TTC549 (cell line): ENCODE results near the gene TRIM75.
"Not testable (repeated sequence)": the region's sequence is repeated elsewhere in the genome, so short reads cannot be mapped to it uniquely, and the experiment has no call there.

Experiments
- FAIRE-seq: peaks from 2 replicates; lab custom pipeline; 2012; peaks lifted over from hg19 to GRCh38; lab: Jason Lieb, UNC

The TRIM75 gene

DNA sequence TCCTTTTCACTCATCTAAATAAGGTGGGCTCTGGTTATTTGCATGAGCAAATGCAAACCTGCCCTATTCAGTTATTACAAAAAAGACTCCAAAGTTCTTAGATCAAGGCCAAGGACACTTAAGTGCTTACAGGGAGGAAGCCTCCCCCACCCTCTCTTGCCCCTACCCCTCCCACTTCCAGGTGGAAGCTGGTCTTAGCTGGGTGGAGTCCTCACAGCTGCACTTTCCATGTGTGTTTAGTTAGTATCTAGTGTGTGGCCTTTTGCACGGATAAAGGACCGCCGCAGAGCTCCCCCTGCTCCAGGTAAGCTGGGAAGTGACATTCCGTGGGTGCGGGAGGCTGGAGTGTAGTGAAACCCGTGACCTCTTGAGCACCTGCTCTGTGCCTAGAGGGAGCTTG, at the start of gene TRIM75:
TSS of gene TRIM75 (plus strand) at position 222 of the 400 bp plus-strand sequence. CDS start 5,282 bp downstream, outside the sequence.
- FAIRE-seq: no peak

DNA sequence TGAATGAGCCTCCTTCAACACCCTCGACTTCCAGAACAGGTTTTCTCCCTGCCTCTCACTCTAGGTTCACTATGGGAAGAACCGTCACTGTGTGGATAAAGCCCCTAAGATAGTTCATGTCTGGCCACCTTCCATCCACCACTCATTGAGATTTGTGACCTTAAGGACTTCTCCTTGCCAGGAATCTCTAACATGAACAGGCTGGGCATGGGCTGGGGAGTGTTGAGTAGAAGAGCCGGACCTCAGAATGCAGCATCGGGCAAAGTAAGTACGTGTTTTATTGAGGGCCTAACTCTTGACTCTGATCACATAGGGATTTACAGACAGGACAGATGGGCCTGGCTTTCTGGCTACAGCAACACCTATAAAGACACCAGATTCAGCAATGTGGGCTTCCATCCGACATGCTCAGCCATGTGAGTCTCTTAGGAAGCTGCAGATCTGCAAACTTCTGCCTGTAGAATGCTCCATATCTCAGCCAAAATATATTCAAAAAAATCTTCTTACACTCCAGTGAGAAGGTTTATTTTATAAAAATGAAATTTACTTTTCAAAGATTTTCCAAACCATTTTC, 48.2 kb upstream of the TRIM75 start:
- no peak for FAIRE-seq

DNA sequence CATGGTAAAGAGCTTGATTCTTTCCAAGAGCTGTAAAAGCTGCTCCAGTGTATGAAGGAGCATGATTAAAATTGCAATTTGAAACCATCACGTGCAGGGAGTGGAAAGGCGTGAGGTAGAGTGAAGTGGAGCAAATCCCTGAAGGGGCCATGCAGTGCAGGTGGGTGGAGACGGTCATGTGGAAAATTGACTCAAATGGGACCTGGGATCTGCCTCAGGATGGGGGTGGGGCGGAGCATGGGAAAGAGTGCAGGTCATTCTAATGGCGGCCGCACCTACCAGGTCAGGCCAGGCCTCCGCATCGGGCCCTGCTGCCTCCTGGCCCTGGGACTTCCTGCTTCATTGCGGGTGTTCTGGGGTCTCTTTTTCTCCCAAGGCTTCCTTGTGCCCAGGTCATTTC, 47.2 kb upstream of the TRIM75 start:
- FAIRE-seq: no peak

DNA sequence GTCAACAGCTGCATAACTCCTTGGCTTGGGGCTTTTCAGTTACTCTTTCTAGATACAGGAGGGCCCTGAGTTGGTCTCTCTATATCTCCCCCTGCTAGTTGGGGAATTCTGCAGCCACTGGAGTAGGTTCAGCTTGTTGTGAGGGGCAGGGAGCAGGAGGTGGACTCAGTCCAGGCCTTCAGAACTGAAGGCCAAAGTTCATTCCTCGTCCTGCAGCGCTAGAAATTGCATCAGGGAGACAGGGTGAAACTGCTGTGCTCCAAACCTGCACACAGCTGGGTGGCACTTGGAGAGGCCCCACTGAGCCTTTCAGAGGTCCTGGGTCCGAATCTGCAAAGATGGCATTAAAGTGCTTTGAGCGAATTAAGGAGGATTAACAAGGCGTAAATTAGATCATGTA, 46.8 kb upstream of the TRIM75 start:
- no peak for FAIRE-seq

DNA sequence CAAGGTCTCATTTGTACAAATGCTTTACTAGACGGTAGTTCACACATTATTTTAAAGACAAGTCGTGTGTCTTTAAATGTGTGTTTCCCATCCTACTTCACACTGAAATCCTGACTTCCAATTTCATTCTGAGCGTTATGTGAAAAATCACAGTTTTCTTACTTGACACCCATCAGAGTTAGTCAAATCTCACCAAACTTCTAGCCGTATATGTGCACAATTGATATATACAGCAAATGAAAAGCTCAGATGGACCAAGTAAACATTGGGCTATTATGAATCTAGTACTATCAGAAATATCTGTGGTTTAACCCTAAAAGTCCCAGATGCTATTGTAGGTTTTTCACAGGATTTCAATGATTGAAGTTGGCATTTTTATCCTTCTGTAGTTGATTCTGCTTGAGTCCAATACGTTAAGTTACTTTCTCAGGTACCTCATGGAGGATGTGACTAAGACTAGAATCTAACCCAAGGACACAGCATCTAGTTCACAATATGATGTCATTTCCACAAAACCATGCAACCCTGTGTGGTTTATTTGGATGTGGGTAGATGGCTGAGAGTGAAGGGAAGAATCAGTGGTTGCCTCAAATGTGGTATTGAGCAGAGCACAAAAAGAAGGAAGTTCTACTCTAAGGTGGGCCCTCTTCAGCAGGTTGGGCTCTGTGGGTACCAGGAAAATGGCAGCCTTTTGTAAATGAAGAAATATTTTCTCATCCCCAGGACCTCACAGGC, 44.0 kb upstream of the TRIM75 start:
- no peak for FAIRE-seq

DNA sequence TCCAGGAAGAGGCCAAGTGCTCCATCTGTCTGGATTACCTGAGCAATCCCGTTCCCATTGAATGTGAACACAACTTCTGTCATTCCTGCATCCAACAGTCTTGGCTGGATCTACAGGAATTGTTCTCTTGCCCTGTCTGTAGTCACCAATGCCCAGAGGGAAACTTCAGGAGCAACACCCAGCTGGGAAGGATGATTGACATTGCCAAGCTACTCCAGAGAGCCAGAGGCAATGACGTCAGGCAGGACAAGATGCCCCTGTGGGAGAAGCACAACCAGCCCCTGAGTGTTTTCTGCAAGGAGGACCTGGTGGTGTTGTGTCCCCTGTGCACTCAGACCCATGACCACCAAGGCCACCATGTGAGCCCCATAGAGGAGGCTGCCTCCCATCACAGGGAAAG, 43.2 kb upstream of the TRIM75 start:
- FAIRE-seq: no peak

DNA sequence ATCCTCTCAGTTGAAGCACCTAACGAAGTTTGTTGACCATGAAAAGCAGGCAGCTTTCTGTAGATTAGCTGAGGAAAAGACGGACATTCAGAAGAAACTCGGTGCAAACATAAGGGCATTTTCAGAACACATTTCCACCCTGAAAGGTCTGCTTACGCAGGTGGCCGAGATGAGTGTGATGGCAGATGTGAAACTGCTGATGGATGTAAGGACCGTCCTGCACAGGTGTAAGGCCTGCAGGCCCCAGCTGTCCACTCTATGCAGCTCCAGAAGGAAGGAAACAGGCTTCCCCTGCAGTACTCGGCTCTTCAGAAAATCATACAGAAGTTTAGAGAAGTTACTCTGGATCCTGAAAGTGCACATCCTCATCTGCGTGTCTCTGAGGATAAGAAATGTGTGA, 42.7 kb upstream of the TRIM75 start:
- no peak for FAIRE-seq

DNA sequence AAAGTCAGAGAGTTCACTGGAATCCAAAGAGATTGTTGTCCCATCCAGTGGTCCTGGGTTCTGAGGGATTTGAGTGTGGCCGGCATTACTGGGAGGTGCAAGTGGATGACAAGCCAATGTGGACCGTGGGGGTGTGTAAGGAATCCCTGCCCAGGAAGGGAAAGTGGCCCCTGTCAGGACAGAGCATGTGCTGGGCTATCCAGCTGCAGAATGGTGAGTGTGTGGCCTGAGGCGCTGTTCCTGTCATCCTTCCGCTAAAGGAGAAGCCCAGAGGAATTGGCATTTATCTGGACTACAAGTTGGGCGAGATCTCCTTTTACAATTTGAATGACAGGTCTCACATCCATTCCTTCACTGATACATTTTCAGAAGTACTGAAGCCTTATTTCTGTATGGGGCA, 42.3 kb upstream of the TRIM75 start:
- no peak for FAIRE-seq

DNA sequence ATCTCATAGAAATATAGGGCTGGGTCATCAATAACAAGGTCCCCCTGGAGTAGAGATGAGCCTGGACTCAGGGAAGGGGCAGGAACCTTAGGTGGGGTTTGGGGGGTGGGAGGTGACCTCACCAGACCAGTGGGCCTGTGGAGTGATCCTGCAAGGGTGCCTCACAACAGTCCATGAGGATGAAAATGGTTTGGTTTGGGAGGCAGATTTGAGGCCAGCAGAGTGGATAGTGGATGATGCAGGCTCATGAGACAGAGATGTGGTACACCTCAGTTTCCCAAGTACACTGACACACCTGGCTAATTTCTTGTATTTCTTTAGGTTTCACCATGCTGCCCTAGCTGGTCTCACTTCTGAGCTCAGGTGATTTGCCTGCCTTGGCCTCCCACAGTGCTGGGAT, 40.0 kb upstream of the TRIM75 start:
- FAIRE-seq: no peak

DNA sequence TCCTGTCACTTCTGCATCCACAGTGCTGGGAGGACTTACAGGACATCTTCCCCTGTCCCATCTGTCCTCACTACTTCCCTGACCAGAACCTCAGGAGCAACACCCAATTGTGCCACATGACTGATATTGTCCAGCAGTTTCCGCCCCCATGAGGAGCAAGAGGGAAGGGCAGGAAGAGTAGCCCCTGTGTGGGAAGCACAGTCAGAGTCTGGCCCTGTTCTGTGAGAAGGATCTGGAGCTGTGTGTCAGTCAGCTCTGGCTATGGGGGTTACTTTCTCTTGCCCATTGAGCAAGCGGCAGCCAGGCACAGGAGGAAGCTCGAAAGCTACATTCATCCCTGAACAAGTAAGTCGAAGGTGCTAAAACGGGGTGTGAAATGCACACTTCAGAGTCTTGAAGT, 36.7 kb upstream of the TRIM75 start:
- no peak for FAIRE-seq

DNA sequence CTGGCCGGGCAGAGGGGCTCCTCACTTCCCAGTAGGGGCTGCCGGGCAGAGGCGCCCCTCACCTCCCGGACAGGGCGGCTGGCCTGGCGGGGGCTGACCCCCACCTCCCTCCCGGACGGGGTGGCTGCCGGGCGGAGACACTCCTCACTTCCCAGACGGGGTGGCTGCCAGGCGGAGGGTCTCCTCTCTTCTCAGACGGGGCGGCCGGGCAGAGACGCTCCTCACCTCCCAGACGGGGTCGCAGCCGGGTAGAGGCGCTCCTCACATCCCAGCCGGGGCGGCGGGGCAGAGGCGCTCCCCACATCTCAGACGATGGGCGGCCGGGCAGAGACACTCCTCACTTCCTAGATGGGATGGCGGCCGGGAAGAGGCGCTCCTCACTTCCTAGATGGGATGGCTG, 33.7 kb upstream of the TRIM75 start:
- not testable (repeated sequence) for FAIRE-seq

DNA sequence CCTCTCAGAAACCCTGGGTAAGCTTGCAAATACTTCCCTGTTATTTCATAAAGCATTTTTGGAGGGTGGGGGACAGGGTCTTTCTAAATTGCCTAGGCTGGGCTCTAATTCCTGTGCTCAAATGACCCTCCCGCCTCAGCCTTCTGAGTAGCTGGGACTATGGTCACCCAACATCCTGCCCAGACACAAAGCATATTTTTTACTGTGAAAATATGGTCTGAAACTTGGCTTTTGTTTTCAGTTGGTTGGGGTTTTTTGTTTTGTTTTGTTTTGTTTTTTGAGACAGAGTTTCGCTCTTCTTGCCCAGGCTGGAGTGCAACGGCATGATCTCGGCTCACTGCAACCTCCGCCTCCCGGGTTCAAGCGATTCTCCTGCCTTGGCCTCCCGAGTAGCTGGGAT, 27.9 kb upstream of the TRIM75 start:
- not testable (repeated sequence) for FAIRE-seq

DNA sequence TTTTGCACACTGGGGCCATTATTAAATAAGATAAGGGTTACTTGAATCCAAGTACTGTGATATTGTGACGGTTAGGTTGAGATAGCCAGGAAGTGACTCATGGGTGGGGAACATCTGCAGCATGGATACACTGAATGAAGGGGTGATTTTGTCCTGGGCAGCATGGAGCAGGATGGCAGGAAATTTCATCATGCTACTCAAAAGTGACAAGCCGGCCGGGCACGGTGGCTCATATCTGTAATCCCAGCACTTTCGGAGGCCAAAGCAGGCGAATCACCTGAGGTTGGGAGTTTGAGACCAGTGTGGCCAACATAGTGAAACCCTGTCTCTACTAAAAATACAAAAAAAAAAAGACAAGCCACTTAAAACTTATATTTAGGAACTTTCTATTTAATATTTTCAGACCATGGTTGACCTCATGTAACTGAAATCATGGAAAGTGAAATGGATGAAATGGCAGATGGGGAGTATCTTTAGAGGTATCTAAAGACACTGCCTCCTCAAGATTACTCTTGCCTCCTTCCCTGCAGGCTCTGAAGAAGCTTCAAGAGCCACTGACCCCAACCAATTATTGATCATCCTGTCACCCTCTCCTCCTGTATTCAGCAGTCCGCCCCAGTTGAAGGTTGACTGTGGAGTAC, 25.8 kb upstream of the TRIM75 start:
- FAIRE-seq: no peak

DNA sequence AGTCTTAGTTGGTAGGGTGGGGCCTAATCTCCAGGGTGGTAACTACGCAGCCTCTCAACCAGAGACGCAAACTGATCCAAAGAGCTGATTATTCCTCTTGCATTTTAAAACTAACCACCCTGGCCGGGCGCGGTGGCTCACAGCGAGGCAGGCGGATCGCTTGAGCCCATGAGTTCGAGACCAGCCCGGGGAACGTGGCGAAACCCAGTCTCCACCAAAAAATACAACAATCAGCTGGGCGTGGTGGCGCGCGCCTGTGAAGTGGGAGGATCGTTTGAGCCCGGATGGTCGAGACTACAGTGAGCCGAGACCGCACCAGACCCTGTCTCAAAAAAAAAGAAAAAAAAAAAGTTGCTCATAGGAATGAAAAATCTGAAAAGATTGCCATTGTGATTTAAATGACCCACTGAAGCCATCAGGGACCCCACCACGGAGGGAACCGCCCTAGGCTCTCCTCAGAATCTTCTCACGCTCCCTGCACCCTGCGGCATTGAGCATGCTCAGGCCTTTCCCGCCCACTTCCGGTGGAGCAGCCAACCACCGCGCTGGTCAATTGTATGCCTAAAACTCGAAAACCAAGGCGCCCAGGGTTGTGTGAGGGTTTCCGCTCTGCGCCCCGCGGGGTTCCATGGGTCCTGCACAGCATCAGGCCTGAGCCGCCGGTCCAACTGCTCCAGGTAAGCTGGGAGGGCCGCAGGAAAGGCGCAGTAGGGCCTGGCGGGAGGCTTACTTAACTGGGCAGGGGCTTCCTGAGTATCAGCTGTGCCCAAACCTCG, 22.0 kb upstream of the TRIM75 start, which contains the start of gene TRIM60:
TSS of gene TRIM60 (plus strand) at position 564 of the 776 bp plus-strand sequence. CDS start 8,074 bp downstream, outside the sequence.
- FAIRE-seq: no peak

DNA sequence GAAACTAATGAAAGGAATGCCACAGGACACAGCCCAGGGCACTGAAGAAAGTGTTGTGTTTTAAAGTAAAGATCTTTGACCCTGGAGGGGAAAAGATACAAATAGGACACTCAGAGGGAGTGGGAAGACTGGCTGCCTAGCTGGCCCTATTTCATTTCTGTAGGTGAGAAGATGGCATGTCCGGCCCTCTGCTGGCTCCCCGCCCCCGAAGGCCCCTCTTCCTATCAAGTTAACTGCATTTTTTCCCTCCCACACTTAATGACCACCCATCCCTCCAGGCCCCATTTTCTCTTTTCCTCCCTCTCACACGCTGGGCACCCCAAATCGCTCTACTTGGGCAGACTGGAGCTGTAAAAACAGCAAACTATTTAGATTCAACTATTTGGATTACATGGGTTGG, 5.5 kb upstream of the TRIM75 start:
- no peak for FAIRE-seq

DNA sequence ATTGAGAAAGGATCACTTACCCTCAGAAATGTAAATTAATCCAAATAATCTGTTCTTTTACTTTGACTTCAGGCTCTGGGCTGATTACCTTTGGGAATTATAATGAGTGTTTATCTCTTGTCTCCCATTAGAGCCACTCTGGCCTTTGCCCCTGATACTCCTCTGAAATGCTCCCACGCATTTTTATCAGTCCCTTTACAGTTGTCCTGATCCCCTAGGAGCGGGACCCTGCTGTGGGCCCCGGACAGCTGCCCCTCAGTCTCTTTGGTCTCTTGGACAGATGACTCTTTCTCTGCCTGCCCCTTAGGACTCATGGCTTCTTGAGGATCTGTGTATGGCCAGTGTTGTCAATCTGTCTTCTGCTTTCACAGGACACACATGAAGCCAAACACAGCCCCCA, 1.0 kb upstream of the TRIM75 start:
- no peak for FAIRE-seq

DNA sequence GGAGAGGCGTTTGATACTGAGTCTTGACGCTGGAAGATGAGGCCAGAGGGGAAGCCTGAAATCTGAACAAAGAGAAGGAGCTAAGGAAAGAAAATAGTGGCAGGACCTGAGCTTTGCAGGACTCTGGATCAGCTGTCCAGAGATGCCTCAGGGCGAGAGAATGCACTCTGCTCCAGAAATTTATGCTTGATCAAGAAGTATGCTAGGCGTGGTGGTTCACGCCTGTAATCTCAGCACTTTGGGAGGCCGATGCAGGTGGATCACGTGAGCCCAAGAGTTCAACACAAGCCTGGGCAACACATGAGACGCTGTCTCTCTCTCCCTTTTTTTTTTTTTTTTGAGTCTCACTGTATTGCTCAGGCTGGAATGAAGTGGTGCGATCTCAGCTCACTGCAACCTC, 1.9 kb downstream of the TRIM75 start:
- no peak for FAIRE-seq

DNA sequence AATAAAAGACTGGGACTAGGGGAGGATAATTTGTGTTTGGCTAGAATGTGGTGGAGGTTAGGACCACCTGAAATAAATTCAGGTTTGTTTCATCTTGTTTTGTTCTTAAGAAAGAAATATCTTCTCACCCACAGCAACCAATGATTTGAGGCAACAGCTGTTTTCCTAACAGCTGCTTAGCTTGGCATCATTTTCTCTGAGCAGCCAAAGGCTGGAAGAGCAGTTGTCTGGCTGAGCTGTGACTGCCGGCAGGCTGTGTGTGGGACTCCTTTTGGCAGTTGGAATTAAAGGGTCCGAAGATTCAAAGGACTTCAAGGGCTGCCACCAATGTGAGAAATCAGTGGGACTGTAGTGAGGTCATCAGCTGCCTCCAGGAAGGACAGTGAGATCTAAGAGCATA, 5.0 kb downstream of the TRIM75 start:
- FAIRE-seq: no peak

DNA sequence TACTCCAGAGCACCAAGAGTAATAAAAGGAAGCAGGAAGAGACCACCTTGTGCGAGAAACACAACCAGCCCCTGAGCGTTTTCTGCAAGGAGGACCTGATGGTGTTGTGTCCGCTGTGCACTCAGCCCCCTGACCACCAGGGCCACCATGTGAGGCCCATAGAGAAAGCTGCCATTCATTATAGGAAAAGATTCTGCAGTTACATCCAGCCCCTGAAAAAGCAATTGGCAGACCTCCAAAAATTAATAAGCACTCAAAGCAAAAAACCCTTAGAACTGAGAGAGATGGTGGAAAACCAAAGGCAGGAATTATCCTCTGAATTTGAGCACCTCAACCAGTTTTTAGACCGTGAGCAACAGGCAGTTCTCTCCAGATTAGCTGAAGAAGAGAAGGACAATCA, 5.7 kb downstream of the TRIM75 start:
- FAIRE-seq: no peak

DNA sequence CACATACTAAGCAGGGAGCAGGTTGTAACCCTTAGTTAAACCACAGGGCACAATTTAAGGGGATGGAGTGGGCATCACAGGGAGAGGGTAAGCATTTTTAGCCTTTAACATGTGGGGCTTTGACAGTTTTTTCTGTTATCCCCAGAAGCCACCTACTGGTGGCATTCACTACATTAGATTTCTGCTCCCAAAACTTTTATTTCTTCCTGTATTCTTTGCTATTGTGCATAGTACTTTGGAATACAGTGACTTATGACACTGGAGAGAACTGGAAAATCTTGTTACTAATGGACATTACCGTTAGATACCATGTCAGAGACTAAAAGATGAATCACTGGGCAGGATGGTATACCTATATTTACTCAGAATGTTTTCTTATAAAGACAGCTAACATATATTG, 7.3 kb downstream of the TRIM75 start:
- FAIRE-seq: no peak

DNA sequence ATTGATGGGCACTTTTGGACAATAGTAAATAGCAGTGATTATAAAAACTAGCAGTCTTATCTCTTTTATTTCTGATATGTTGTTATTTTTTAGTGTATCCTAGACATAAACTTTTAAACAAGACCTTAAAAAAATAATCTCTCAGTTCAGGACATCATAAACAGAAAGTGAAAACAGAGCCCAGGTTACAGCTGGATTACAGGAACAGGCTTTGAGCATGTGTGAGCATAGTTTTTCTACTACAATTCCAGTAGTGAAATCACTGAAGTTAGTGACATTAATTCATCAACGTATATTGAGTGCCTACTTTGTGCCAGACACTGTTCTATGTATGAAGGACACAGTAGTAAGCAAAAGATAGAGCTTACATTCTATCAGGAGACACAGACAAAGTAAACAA, 16.9 kb downstream of the TRIM75 start:
- FAIRE-seq: no peak

DNA sequence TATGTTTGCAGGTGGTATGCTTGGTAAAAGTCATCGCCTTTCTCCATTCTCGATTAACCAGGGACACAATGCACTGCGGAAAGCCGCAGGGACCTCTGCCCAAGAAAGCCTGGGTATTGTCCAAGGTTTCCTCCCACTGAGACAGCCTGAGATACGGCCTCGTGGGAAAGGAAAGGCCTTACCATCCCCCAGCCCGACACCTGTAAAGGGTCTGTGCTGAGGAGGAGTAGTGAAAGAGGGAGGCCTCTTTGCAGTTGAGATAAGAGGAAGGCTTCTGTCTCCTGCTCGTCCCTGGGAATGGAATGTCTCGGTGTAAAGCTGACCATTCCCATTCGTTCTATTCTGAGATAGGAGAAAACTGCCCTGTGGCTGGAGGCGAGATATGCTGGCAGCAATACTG, 19.7 kb downstream of the TRIM75 start:
- not testable (repeated sequence) for FAIRE-seq

DNA sequence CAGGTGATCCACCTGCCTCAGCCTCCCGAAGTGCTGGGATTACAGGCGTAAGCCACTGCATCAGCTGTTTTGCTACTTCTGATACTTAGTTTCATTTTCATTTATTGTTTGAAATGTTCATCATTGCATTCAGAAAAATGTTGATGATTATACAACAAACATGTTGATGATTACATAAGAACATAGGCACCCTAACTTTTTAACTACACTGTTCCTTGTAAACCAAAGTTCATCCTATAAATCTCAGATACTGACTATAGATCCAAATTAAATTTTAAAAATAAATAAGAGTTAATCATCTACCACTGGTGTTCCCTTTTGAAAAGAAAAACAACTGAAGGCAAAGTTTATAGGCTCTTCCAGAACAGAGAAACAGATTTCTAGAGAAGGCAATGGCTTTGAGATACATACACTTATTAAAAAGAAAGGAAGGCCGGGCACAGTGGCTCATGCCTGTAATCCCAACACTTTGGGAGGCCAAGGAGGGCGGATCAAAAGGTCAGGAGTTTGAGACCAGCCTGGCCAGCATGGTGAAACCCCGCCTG, 23.4 kb downstream of the TRIM75 start:
- FAIRE-seq: no peak
